AG04449 (cell line): Measurements from ENCODE around the gene CHCHD6.

ENCODE experiments used
- CTCF ChIA-PET: fragments of 350-600 bp; formaldehyde crosslinking; extraction: SDS; loops from one replicate; lab custom pipeline; 2021; ENCODE audit warnings: antibody characterized with exemption; lab: Yijun Ruan, JAX
- POLR2A ChIA-PET: fragments of 400-600, 350-600 bp; formaldehyde crosslinking; extraction: SDS; loops from one replicate; lab custom pipeline; 2020; ENCODE audit warnings: antibody characterized with exemption, inconsistent platforms; lab: Yijun Ruan, JAX
- DNase-seq: peaks from one replicate; pipeline ENCODE4 v3.0.0-alpha.2; 2010; ENCODE audit warnings: low read depth, low spot score
- H3K4me3 ChIP-seq: 2 replicates; pipeline ENCODE4 v1.5.1; 2011; ENCODE audit warnings: low read depth, mild to moderate bottlenecking, control low read depth, low read length
- TF ChIP-seq, protein P1 (sequence below): IDR thresholded peaks from one replicate; pipeline ENCODE4 v1.5.1; 2011; ENCODE audit warnings: mild to moderate bottlenecking, moderate library complexity, low read length, control low read depth, inconsistent platforms; ENCODE audit not compliant: insufficient read depth; ENCODE audit errors: missing control alignments

CHCHD6 gene

DNA sequence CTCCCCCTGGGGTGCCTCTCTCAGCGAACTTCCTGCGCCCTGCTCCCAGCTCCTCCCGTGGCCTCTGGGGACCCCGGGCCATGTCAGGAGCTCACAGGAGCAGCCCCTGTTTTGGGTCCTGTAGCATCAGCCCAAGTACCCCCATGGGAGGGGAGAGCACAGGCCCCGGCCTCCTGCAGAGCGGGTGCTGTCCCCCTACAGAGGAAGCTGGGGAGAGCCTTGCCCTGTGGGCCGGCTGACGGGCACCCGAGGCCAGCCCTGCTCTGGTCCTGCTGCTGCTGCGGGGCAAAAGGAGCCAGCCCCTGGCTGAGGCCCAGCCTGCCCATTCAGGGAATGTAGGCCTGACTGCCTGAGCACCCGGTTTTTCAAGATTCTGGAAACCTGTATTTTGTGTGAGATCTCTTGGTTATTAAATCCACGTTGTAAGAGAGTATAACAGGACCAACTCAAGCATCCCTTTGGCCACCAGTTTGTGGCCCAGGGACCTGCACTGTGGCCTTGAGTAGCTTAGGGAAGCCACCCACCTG, 291.3 kb downstream of the CHCHD6 start:
- no peak for DNase-seq
- POLR2A ChIA-PET: interaction anchor here (1.0 kb wide), 1 partner anchor 9 kb away, joined by 3 read pairs; no protein-coding TSS in a partner anchor
- TF ChIP-seq, protein P1, sequence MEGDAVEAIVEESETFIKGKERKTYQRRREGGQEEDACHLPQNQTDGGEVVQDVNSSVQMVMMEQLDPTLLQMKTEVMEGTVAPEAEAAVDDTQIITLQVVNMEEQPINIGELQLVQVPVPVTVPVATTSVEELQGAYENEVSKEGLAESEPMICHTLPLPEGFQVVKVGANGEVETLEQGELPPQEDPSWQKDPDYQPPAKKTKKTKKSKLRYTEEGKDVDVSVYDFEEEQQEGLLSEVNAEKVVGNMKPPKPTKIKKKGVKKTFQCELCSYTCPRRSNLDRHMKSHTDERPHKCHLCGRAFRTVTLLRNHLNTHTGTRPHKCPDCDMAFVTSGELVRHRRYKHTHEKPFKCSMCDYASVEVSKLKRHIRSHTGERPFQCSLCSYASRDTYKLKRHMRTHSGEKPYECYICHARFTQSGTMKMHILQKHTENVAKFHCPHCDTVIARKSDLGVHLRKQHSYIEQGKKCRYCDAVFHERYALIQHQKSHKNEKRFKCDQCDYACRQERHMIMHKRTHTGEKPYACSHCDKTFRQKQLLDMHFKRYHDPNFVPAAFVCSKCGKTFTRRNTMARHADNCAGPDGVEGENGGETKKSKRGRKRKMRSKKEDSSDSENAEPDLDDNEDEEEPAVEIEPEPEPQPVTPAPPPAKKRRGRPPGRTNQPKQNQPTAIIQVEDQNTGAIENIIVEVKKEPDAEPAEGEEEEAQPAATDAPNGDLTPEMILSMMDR: no peak
- H3K4me3 ChIP-seq: no peak overlapping the region
- CTCF ChIA-PET: interaction anchor here (0.9 to 3.8 kb wide), 4 partner anchors 10 to 317 kb away, joined by 3 to 18 read pairs (median 18); partner anchors contain the start of gene PLXNA1

DNA sequence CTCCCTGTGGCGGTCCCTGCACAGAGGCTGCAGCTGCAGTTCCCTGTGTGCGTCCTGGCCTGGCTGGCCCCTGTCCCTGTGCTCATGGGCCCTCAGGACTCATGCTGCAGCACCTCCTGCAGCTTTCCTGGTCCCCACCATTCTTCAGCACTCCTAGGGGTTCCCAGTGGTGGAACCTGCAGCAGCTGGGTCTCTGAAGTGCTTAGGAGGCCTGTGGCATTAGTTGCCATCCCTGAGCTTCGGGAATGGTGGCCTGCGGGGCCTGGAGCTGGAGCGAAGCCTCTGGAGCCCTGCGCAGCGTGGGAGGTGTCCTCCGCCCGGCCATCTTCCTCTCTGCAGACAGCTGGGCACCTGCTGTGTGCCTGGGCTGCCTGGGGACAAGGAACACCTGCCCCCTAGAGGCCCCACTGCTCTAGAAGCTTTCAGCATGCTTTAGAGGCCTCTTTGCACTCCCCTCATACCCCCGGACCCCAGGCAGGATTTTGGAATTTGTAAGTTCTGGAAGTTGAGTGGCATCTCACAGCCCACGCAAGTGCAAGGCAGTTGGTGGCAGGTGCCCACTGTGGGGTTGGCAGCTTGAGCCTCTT, 292.0 kb downstream of the CHCHD6 start:
- no peak for DNase-seq
- ChIA-PET CTCF (interaction anchor here (0.9 to 3.8 kb wide), 5 partner anchors 11 to 318 kb away, joined by 3 to 18 read pairs (median 18); partner anchors contain the start of gene PLXNA1), POLR2A (interaction anchor here (0.5 to 1.0 kb wide), 2 partner anchors 10 to 247 kb away, joined by 3 read pairs; no protein-coding TSS in a partner anchor)
- TF ChIP-seq, protein P1: peak; percentile 7
- no peak overlapping the region for H3K4me3 ChIP-seq

DNA sequence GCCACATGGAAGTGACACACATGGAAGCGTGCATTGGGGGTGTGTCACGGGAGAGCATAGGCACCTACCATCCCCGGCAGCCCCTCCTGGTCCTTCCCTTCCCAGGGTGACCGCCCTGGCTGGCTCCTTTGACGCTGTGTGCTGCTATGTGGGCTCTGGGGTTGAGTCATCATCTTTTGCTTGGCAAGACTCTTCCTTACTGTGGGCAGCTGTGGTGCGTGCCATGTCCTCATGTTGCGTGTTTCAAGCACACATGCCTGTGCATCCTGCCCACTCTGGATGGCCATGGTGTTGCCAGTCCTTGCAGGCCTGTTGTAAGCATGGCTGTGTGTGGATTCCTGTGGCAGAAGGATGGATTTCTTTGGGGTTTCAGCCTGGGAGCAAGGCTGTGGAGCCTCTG, 292.9 kb downstream of the CHCHD6 start:
- ChIA-PET CTCF (interaction anchor here (1.0 to 3.8 kb wide), 5 partner anchors 12 to 317 kb away, joined by 3 to 18 read pairs (median 18); partner anchors contain the start of gene PLXNA1), POLR2A (no interaction called here)
- TF ChIP-seq, protein P1: no peak
- DNase-seq: no peak
- H3K4me3 ChIP-seq: no peak overlapping the region

DNA sequence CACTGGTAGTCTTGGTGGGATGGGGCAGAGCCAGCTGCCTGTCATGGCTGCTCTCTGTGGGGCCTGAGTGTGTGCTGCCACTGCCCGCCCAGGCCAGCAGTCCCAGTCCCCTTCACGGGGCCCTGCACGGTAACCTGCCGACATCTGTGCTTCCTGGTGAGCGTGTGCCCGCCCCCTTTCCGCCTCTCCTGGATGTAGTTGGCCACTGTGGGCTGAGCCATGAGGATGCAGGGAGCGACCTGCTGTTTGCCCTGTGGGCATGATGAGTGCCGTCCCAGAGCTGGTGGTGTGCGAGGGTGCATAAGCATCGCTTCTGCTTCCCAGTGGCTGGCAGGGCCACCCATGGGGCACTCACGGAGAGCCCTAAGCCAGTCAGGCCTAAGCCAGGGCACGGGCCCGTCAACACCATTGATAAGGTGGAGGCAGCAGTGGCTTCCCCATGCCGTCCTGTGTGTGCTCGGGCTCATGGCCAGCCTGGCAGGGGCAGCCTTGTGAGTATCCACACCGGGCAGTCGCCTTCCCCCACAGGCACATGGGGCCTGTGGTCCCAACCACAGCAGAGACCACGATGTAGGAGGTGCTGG, 293.5 kb downstream of the CHCHD6 start:
- H3K4me3 ChIP-seq: no peak overlapping the region
- TF ChIP-seq, protein P1: no peak
- CTCF ChIA-PET: interaction anchor here (1.0 to 3.8 kb wide), 5 partner anchors 12 to 318 kb away, joined by 3 to 18 read pairs (median 6); no protein-coding TSS in a partner anchor
- DNase-seq: no peak
- POLR2A ChIA-PET: no interaction called here

DNA sequence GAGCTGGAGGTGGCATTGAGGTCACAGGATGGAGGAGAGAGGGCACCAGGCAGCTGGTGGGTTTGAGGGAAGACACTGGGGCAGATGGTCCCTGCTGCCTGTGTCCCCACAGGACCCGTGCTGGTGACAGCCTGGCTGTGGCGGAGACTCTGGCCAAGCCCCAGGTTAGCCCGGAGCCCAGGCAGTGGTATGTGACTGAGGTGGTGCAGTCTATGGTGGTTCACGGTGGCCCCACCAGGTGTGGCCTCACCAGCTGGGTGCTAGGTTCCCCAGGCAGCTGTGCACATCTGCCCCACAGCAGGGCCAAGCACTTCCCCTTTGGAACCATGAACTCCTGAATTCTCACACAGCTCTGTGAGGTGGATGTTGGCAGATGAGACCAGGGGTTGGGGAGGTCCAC, 294.3 kb downstream of the CHCHD6 start:
- no peak overlapping the region for H3K4me3 ChIP-seq
- no peak for DNase-seq
- ChIA-PET POLR2A (no interaction called here), CTCF (interaction anchor here (1.2 to 1.5 kb wide), 2 partner anchors 21 to 246 kb away, joined by 3 to 6 read pairs; no protein-coding TSS in a partner anchor)
- TF ChIP-seq, protein P1: no peak

DNA sequence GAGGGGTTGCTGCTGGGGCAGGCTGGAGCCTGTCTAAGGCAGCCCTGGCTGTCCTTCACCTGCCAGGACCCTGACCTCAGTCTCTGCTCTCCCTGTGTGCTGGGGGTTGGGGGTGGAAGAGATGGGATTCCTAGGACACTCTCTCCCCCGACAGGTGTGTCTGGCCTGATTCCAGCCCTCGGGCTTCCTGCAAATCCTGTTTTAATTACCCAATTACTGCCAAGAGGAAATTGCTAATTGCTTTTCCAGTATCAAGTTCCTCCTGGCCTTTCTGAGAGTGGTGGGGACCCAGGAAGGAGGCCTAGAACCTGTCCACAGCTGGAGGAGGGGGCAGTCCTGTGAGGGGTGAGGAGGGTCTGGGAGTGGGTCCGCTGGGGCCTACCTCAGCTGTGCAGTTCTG, 294.7 kb downstream of the CHCHD6 start:
- ChIA-PET POLR2A (no interaction called here), CTCF (interaction anchor here (1.2 to 1.5 kb wide), 2 partner anchors 22 to 247 kb away, joined by 3 to 6 read pairs; no protein-coding TSS in a partner anchor)
- DNase-seq: no peak
- TF ChIP-seq, protein P1: no peak
- no peak overlapping the region for H3K4me3 ChIP-seq
